Esophagus muscularis mucosa (tissue), 4 donors: ENCODE results near the gene FBXO5. TPM values are rescaled to one million over a fixed set of nuclear protein-coding genes. Genes with fewer than 3 reads are reported as not detected.
A peak's percentile ranks its signal among the peaks of the same experiment; 100 is the strongest.
"Not testable (repeated sequence)": the region's sequence is repeated elsewhere in the genome, so short reads cannot be mapped to it uniquely, and the experiment has no call there.

Experiments
- DNase-seq: peaks from one replicate; pipeline ENCODE4 v3.0.0-alpha.2; 2017; ENCODE audit errors: extremely low spot score
- H3K27ac ChIP-seq, 4 donors: fragments of 200-600 bp; sonication (generic); replicated peaks in 1 of 4; 1 replicate in 3 of 4; 2 replicates in 1 of 4; pipeline ENCODE4 v1.5.1; 2016 to 2019; ENCODE audit warnings: mild to moderate bottlenecking in 1 of 4
- H3K27me3 ChIP-seq, 4 donors: fragments of 200-600 bp; sonication (generic); one replicate each; pipeline versions ENCODE4 v1.5.1 to v1.6.0; 2016 to 2019
- H3K36me3 ChIP-seq, 4 donors: fragments of 200-600 bp; sonication (generic); one replicate each; pipeline ENCODE4 v1.5.1; 2016 to 2019
- H3K4me1 ChIP-seq, 4 donors: fragments of 200-600 bp; sonication (generic); one replicate each; pipeline ENCODE4 v1.5.1; 2016 to 2019
- H3K4me3 ChIP-seq, 4 donors: fragments of 200-600 bp; sonication (generic); 1 replicate in 2 of 4; 2 replicates in 2 of 4; pipeline ENCODE4 v1.5.1; 2016 to 2019; ENCODE audit warnings: mild to moderate bottlenecking in 4 of 4, moderate library complexity in 1 of 4
- H3K9me3 ChIP-seq, 4 donors: fragments of 200-600 bp; sonication (generic); 1 replicate in 3 of 4; 2 replicates in 1 of 4; pipeline ENCODE4 v1.5.1; 2016 to 2019
- CTCF ChIP-seq, 3 experiments: fragments of 200-600 bp in 2 of 3; fragments of 450-650 bp in 1 of 3; sonication (generic) in 2 of 3; IDR thresholded peaks; one replicate each; pipeline ENCODE4 v1.5.1; 2017 to 2019; ENCODE audit warnings: antibody characterized with exemption in 3 of 3, mild to moderate bottlenecking in 2 of 3, moderate library complexity in 1 of 3
- EP300 ChIP-seq: sonication (generic); formaldehyde crosslinking; IDR thresholded peaks from one replicate; pipeline ENCODE4 v1.6.1; 2017; ENCODE audit warnings: antibody characterized with exemption
- POLR2A ChIP-seq: fragments of 450-650 bp; IDR thresholded peaks from one replicate; pipeline ENCODE4 v1.6.1; 2017; ENCODE audit warnings: antibody characterized with exemption, moderate library complexity, mild to moderate bottlenecking, low read depth
- POLR2AphosphoS5 ChIP-seq, 2 donors: sonication (generic); formaldehyde crosslinking; IDR thresholded peaks; one replicate each; pipeline ENCODE4 v1.6.1; 2017; ENCODE audit warnings: antibody characterized with exemption in 2 of 2
- WGBS: methylation state at CpG from one replicate; pipeline ENCODE4 v1.1.5; 2018; 5-methylcytosine and 5-hydroxymethylcytosine counted together
- intact Hi-C: fragments of 100-400 bp; cut with DNase I; formaldehyde crosslinking; loops from one replicate; pipeline ENCODE4 v1.15.1; 2023
- total RNA-seq, 4 donors: library from RNA; depleted of rRNA; stranded (reverse); fragments of >200 nt; gene quantifications; one replicate each; pipeline versions ENCODE4 v1.1.0 to v1.2.1, GENCODE V29; 2016

The FBXO5 gene
- total RNA-seq, 4 donors from 2014 or later: 2.1 to 6.3 (median 4.1) TPM

- TF ChIP-seq CTCF (IDR thresholded peaks at IDR 0.05): peak in 1 of 3 experiments; percentile 15
- TF ChIP-seq POLR2A: peak; percentile 68
- TF ChIP-seq EP300: peak; percentile 79
- TF ChIP-seq POLR2AphosphoS5 (IDR thresholded peaks at IDR 0.05): peak; percentile 92 to 95
- peaks cover 29 to 43% (median 39%) of the 10 kb centered on the region in 4 donors for H3K4me1 ChIP-seq
- peak within 1 kb of the TSS; percentile 86 to 90 (median 88) for H3K27ac ChIP-seq
- peaks cover 0 to 8% (median 2%) of the 10 kb centered on the region in 4 donors for H3K36me3 ChIP-seq
- DNase-seq: peak; percentile 98
- intact Hi-C loops: no loop called here
- H3K9me3 ChIP-seq: no peaks in the 10 kb centered on the region
- peak within 1 kb of the TSS; percentile 74 to 84 (median 76) for H3K4me3 ChIP-seq
- WGBS: under 1% methylated on average over 32 of the region's 52 CpGs
- H3K27me3 ChIP-seq: no peaks in the 10 kb centered on the region
These were observed 19.9 kb upstream of the FBXO5 start, which contains the start of gene MTRF1L for GRCh38 chr6:153002613-153003365. Gene MTRF1L, minus strand, starts transcription at chr6:153002709. Its CDS starts 24 bp downstream, at chr6:153002685.

DNA sequence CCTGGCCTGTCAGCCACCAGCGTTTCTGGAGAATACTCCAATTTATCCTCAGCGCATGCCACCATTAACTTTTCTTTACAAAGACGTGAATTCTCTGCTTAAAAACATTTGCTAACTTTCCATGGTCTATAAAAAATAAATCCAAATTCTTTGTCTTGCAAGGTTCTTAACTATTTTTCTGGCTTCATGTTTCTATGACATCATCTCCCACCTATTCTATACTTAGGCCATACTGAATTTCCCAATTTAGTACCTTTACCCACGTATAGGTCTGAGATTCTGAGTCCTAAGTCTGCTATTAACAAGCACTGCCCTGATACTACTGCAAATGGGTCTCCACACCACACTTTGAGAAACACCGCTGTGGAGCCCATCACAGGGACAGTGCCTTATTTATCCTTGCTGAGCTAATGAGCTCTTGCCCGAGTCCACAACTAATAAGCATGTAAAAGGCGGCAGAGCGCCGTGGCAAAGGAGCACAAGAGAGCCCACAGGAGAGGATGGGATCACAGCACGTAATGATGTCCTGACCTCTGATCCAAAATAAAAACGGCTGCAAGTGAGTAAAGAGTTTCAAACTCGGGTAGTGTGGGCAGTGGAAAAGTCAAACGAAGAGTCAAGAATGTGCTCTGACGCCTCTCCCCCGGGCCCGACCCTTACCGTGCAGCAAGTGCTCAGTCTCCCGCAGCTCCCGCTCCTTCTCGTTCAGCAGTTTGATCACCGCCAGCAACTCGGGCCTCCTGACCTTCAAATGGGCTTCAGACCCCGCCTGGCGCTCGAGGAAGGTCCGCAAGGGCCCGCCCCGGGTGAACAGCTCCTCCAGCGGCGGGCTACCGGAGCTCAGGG, 19.1 kb upstream of the FBXO5 start:
- H3K36me3 ChIP-seq: peaks cover 0 to 16% (median 10%) of the 10 kb centered on the region in 4 donors
- WGBS: 6% methylated on average over 15 of the region's 31 CpGs
- H3K27ac ChIP-seq: peak overlapping the region; percentile 86 to 90 (median 88)
- H3K4me3 ChIP-seq: peak overlapping the region; percentile 74 to 84 (median 76)
- no peak for DNase-seq
- intact Hi-C loops: no loop called here
- H3K4me1 ChIP-seq: peaks cover 29 to 43% (median 39%) of the 10 kb centered on the region in 4 donors
- H3K27me3 ChIP-seq: no peaks in the 10 kb centered on the region
- no peaks in the 10 kb centered on the region for H3K9me3 ChIP-seq
- TF ChIP-seq EP300 (no peak), POLR2A (no peak), POLR2AphosphoS5 (IDR thresholded peaks at IDR 0.05) (no peak), CTCF (IDR thresholded peaks at IDR 0.05) (no peak)

DNA sequence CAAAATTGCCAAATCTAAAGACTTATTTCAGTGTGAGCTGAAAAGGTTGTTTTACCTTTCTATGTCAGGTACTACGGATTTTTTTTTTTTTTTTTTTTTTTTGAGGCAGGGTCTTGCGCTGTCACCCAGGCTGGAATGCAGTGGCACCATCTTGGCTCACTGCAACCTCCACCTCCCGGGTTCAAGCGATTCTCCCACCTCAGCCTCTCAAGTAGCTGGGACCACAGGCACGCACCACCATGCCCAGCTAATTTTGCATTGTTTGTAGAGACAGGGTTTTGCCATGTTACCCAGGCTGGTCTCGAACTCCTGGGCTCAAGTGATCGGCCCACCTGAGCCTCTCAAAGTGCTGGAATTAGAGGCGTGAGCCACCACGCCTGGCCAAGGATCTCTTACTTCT, 17.9 kb upstream of the FBXO5 start:
- DNase-seq, intact Hi-C loops, H3K4me3 ChIP-seq, H3K9me3 ChIP-seq, H3K27me3 ChIP-seq: not testable (repeated sequence)
- Histone ChIP-seq H3K27ac (peak overlapping the region in 2 of 4 donors; percentile 86 to 90), H3K36me3 (peaks cover 0 to 26% (median 17%) of the 10 kb centered on the region in 4 donors), H3K4me1 (peaks cover 29 to 43% (median 39%) of the 10 kb centered on the region in 4 donors)
- WGBS: 90% methylated on average over 9 of the region's 9 CpGs

GRCh38 chr6:153000243-153000642, 17.4 kb upstream of the FBXO5 start:
- peaks cover 0 to 28% (median 19%) of the 10 kb centered on the region in 4 donors for H3K36me3 ChIP-seq
- no peak for DNase-seq
- intact Hi-C loops: no loop called here
- H3K9me3 ChIP-seq: no peaks in the 10 kb centered on the region
- H3K4me3 ChIP-seq: no peak overlapping the region
- H3K27ac ChIP-seq: peak overlapping the region in 1 of 4 donors; percentile 90
- TF ChIP-seq POLR2A (no peak), POLR2AphosphoS5 (IDR thresholded peaks at IDR 0.05) (no peak), EP300 (no peak), CTCF (IDR thresholded peaks at IDR 0.05) (no peak)
- H3K27me3 ChIP-seq: no peaks in the 10 kb centered on the region
- H3K4me1 ChIP-seq: peaks cover 29 to 43% (median 39%) of the 10 kb centered on the region in 4 donors

DNA sequence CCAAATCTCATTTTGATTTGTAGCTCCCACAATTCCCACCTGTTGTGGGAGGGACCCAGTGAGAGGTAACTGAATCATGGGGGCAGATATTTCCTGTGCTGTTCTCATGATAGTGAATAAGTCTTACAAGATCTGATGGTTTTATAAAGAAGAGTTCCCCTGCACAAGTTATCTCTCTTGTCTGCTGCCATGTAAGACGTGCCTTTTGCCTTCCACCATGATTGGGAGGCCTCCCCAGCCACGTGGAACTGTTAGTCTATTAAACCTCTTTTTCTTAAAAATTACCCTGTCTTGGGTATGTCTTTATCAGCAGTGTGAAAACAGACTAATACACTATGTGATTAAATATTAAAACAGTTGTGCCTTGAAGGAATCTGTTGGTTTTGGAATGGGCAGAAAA, 16.7 kb upstream of the FBXO5 start:
- H3K27ac ChIP-seq: not testable (repeated sequence)

More for the DNA sequence above, 16.7 kb upstream of the FBXO5 start:
- WGBS: 62% methylated on average over 2 of the region's 2 CpGs
- intact Hi-C loops, H3K9me3 ChIP-seq, H3K27me3 ChIP-seq, DNase-seq, H3K4me3 ChIP-seq: not testable (repeated sequence)
- peaks cover 29 to 43% (median 39%) of the 10 kb centered on the region in 4 donors for H3K4me1 ChIP-seq
- H3K36me3 ChIP-seq: peaks cover 0 to 35% (median 20%) of the 10 kb centered on the region in 4 donors
